HepG2 (cell line): Measurements from ENCODE around the gene DOCK3. TPM values are rescaled to one million over a fixed set of nuclear protein-coding genes. Genes with fewer than 3 reads are reported as not detected.

Experiments used
- JUNB ChIP-seq: sonication (generic); formaldehyde crosslinking; IDR thresholded peaks from 2 replicates; pipeline ENCODE4 v1.8.0; 2022; ENCODE audit warnings: missing genetic modification reagents, mild to moderate bottlenecking, borderline replicate concordance
- NFKBIZ ChIP-seq: IDR thresholded peaks from 2 replicates; pipeline ENCODE4 v1.6.1; 2018; ENCODE audit warnings: missing genetic modification reagents, missing compliant biosample characterization
- NFYC ChIP-seq: IDR thresholded peaks from 2 replicates; pipeline ENCODE4 v1.6.1; 2016; ENCODE audit warnings: missing genetic modification reagents, missing compliant biosample characterization
- NR2F1 ChIP-seq, 2 experiments: fragments of 450-650 bp in 1 of 2; formaldehyde crosslinking in 1 of 2; IDR thresholded peaks; 2 replicates each; pipeline versions ENCODE4 v1.5.0 to v1.6.1; 2016 to 2020; ENCODE audit warnings: mild to moderate bottlenecking in 1 of 2, missing compliant biosample characterization in 1 of 2, missing genetic modification reagents in 1 of 2, moderate library complexity in 1 of 2
- ZNF550 ChIP-seq: sonication (generic); formaldehyde crosslinking; IDR thresholded peaks from 2 replicates; pipeline ENCODE4 v1.4.0; 2020; ENCODE audit warnings: mild to moderate bottlenecking, missing genetic modification reagents, borderline replicate concordance
- ZNF672 ChIP-seq: sonication (generic); formaldehyde crosslinking; IDR thresholded peaks from 2 replicates; pipeline ENCODE4 v1.8.1; 2022; ENCODE audit warnings: missing genetic modification reagents
- ZNF768 ChIP-seq: sonication (generic); formaldehyde crosslinking; IDR thresholded peaks from 2 replicates; pipeline ENCODE4 v1.4.0; 2020; ENCODE audit warnings: missing genetic modification reagents
- polyA plus RNA-seq, 8 experiments: library from polyadenylated mRNA; depleted of rRNA in 3 of 8; stranded (reverse) in 7 of 8; unstranded in 1 of 8; fragments of >200 nt; fragmentation: Illumina TruSeq in 4 of 8; extraction: Trizol in 4 of 8; gene quantifications; 2 replicates each; pipeline versions ENCODE4 v1.2.1 to v1.2.3, GENCODE V29; 2011 to 2016; ENCODE audit warnings: low read depth in 4 of 8, missing spikeins in 1 of 8, mixed read lengths in 1 of 8; ENCODE audit not compliant: insufficient read depth in 1 of 8
- total RNA-seq, 5 experiments: library from RNA; depleted of rRNA; stranded (reverse); fragments of >200 nt; fragmentation: Illumina TruSeq; extraction: Trizol; gene quantifications; 2 replicates each; pipeline ENCODE4 v1.2.3, GENCODE V29; 2016; ENCODE audit warnings: low read depth in 1 of 5
- TF ChIP-seq, protein P1 (sequence below): IDR thresholded peaks from 2 replicates; pipeline ENCODE4 v1.6.1; 2016; ENCODE audit warnings: mild to moderate bottlenecking
- TF ChIP-seq, protein P2 (sequence below): sonication (generic); formaldehyde crosslinking; IDR thresholded peaks from 2 replicates; pipeline ENCODE4 v1.5.1; 2020; ENCODE audit warnings: mild to moderate bottlenecking, missing genetic modification reagents, moderate library complexity

Gene DOCK3
- total and polyA plus RNA-seq, 2 of the 13 experiments (the other 11 are each of a cell fraction or from before 2014, with no cell fraction given): not detected

DNA sequence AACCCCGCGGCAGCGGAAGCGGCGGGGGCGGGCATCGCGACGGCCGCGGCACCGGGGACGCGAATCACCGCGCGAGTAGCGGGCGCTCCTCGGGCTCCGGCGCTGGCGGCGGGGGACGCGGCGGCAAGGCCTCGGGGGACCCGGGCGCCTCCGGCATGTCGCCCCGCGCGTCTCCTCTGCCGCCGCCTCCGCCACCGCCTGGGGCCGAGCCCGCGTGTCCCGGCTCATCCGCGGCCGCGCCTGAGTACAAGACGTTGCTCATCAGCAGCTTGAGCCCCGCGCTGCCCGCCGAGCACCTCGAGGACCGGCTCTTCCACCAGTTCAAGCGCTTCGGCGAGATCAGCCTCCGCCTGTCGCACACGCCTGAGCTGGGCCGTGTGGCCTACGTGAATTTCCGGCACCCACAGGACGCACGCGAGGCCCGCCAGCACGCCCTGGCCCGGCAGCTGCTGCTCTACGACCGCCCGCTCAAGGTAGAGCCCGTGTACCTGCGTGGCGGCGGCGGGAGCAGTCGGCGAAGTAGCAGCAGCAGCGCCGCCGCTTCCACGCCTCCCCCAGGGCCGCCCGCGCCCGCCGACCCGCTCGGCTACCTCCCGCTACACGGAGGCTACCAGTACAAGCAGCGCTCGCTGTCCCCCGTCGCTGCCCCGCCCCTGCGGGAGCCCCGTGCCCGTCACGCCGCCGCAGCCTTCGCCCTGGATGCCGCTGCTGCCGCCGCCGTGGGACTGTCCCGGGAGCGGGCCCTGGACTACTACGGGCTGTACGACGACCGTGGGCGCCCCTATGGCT lies 717.0 kb downstream of the DOCK3 start (continued):
- TF ChIP-seq ZNF550 (CRISPR knock-in tag) (no peak), ZNF768 (CRISPR knock-in tag) (no peak), NFKBIZ (CRISPR knock-in tag) (no peak), NR2F1 (CRISPR knock-in tag; IDR thresholded peaks at IDR 0.05) (no peak), ZNF672 (CRISPR knock-in tag) (no peak), JUNB (CRISPR knock-in tag) (no peak), NFYC (no peak)
- TF ChIP-seq, protein P1, sequence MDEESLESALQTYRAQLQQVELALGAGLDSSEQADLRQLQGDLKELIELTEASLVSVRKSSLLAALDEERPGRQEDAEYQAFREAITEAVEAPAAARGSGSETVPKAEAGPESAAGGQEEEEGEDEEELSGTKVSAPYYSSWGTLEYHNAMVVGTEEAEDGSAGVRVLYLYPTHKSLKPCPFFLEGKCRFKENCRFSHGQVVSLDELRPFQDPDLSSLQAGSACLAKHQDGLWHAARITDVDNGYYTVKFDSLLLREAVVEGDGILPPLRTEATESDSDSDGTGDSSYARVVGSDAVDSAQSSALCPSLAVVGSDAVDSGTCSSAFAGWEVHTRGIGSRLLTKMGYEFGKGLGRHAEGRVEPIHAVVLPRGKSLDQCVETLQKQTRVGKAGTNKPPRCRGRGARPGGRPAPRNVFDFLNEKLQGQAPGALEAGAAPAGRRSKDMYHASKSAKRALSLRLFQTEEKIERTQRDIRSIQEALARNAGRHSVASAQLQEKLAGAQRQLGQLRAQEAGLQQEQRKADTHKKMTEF: no peak
- TF ChIP-seq, protein P2, sequence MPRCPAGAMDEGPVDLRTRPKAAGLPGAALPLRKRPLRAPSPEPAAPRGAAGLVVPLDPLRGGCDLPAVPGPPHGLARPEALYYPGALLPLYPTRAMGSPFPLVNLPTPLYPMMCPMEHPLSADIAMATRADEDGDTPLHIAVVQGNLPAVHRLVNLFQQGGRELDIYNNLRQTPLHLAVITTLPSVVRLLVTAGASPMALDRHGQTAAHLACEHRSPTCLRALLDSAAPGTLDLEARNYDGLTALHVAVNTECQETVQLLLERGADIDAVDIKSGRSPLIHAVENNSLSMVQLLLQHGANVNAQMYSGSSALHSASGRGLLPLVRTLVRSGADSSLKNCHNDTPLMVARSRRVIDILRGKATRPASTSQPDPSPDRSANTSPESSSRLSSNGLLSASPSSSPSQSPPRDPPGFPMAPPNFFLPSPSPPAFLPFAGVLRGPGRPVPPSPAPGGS (CRISPR knock-in tag): no peak
